Activated CD8-positive, alpha-beta memory T cell treated with anti-CD3 and anti-CD28 coated beads for 4 hours (primary cell): ENCODE results near the gene ORC4.

Experiments used
- DNase-seq, 2 donors: peaks; one replicate each; pipeline ENCODE4 v3.0.0-alpha.2; 2020; ENCODE audit warnings: low read depth in 2 of 2

The ORC4 gene

DNA sequence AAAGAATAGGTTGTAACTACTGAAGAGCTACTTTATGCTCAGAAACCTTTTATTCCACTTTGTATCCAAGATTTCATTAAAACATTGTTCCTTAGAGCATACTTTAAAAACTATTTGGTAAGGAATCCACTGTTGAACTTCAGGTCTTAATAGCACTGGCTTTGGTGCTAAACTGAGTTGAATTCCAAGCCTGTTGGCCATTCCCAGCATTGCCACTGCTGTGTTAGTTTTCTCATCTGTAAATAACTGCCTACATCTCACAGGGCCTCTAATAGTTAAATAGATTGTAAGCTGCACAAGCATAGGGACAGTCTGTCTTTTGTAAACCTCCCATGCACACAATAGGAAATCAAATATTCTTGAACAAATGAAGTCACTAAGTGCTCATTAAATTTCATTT lies 86.6 kb downstream of the ORC4 start:
- DNase-seq: no peak

DNA sequence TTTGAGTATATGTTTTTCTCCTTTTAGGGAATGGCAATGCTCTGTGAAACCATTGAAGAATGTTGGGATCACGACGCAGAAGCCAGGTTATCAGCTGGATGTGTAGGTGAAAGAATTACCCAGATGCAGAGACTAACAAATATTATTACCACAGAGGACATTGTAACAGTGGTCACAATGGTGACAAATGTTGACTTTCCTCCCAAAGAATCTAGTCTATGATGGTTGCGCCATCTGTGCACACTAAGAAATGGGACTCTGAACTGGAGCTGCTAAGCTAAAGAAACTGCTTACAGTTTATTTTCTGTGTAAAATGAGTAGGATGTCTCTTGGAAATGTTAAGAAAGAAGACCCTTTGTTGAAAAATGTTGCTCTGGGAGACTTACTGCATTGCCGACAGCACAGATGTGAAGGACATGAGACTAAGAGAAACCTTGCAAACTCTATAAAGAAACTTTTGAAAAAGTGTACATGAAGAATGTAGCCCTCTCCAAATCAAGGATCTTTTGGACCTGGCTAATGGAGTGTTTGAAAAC lies 93.4 kb downstream of the ORC4 start:
- DNase-seq: no peak

DNA sequence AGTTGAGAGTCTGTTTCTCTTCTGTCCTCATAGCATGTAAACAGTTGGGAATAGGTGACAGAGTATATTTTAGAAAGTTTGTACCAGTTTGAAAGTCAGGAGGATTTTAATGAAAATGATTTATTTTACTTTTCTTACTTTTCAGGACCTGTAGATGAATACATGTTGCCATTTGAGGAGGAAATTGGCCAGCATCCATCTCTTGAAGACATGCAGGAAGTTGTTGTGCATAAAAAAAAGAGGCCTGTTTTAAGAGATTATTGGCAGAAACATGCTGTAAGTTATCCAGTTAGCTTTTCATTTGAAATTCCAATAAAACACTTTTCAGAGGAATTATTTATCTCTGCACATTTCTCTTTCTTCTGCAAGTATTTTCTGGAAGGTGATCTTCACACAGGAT lies 94.7 kb downstream of the ORC4 start:
- no peak for DNase-seq

DNA sequence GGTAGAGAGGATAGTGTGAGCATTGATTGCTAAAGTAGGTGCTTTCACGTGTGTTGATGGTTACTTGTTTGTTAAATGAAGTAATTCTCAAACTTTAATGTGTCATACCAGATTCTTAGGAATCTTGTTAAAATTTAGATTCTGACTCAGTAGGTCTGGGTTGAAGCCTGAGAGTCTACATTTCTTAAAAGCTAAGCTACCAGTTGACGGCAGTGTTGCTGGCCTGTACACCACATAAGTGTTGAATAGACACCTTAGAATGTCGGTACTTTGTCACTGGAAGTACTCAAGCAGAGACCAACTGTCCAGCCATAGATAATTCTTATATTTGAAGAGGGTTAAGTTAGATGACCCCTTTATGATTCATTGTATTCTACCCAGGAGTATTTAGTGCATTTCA lies 95.9 kb downstream of the ORC4 start:
- no peak for DNase-seq

DNA sequence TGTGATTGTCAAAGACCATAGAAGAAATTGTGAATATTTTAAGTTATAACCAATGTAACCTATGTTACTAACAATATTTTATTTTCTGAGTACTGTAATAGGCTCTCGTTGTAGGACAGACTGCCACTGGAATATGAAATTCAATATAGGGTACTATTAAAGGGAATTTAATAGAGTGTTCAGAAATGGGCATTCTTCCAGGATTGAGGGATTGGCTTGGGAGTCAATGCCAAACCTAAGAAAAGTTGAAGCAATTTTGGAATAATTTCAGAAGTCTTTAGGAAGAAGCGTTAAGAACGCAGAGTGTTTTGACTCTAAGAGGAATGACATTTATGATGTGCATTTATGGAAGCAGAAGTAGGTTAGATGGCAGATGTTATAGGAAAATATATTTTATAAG lies 96.7 kb downstream of the ORC4 start:
- DNase-seq: no peak

DNA sequence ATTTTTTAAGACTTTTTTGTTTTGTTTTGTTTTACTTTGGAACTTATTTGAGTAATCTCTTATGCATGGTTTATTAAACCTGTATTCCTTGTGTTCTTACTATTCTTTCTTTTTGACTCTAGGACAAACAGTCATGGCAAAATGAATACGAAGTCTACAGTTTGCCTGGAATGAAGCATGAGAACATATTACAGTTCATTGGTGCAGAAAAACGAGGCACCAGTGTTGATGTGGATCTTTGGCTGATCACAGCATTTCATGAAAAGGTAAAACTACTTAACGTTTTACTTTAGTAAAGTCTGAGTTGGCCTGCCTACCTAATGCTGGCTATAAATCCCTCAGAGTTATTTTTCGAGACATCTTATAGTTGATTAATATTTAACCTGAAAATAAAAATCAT lies 103.4 kb downstream of the ORC4 start:
- no peak for DNase-seq

DNA sequence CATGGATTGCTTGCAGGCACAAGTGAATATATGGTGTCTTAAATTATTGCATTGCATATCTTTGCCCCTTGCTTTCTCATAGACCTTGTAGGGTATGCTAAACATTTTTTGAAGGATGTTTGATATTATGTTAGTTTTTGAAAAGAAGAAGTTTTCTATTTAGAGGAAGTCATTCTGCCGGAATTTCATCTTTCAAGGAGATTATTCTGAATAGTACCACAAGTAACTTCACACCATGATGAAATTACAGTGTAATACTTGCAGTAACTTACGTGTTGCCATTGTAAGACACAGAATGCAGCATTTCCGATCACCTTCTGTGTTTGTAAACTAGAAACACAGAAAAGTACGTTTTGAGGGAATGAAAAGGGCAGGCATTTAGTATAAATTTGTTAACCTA lies 103.8 kb downstream of the ORC4 start:
- no peak for DNase-seq

DNA sequence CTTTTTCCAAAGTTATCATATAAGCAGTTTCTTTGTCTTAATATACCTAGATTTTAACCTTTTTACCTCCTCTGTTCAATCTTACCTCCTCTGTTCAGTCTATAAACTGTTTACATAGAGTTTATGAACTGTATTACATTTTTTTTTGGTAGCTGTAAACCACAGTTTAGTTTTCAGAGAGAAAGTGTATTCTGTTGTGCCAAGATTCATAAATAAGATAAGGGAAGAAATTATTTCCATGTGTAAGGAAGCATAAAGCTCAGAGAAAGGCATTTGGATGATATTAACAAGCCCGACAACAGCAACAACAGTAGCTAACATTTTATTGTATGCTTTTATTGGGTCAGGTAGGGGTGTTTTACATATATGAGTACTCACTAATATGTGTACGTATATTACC lies 104.5 kb downstream of the ORC4 start:
- DNase-seq: no peak

DNA sequence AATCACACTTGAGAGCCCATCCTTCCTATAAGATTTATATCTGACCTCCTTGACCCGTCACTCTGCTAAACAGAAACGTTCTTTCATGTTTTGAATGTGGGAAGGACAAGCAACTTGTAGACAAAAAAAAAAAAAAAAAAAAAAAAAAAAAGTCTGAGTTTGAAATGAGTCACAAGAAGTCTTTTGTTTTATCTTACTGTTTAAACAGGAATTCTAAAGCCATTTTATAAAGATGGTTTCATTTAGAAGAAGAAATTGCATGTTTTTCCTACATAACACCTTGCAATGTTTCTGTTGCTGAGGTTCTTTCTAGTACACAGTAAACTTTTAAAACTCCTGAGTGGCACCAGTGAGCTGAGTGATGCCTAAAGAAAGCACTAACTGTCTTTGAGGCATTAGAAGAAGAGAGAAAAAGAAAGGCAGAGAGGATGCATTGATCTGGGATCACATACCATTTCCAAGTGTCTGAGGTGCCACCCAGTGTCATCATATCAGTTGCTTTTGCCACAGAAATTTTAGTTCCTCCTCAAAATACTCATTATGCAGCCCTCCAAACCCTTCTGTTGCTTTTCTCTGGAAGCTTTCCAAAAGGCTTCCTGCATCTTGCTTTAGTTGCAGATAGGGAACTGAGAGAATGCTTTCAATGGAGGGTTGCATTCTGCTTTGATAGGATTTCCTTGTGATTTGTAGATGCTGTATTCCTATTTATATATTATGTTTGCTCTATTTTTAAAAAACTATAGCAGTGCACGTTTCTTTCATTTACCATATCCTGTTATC lies 106.6 kb downstream of the ORC4 start:
- DNase-seq: no peak

DNA sequence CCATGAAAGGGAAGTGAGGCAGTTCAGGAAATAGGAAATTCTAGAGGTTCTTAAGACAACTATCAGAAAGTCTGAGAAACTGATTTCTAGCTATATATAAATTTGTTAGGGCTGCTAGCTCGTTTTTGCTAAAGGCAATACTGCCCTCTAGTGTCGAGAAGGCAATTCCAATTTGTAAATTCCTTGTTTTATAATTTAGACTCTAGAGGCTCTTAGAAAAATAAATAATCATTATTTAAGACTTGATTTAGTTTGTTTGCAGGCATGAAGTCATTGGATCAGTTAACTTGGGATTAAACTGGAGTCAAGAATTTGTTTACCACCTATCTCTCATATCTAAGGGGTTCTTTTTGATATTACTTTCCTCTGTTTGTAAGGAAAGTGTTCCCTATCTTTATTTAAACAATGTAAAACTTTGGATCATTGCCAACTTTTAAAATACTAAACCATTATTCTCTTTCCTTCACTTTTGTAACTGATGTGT lies 109.5 kb downstream of the ORC4 start:
- DNase-seq: no peak

DNA sequence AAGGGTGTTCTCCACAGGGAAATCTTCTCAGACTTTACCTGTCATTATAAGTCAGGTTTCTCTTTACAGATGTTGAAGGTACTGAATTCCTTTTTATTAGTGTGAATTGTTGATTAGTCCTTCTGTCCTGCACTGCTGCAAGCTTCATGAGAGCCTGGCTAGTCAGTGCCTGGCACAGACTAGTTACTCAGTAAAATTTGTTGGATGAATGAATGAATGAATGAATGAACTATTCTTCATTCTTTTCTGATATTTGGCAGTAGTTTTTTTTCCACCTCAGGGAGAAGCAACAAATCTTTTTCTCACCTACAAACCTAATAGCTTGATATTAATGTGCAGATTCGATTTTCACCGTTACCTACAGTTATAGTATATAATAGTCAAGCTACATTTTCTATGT lies 111.4 kb downstream of the ORC4 start:
- no peak for DNase-seq

DNA sequence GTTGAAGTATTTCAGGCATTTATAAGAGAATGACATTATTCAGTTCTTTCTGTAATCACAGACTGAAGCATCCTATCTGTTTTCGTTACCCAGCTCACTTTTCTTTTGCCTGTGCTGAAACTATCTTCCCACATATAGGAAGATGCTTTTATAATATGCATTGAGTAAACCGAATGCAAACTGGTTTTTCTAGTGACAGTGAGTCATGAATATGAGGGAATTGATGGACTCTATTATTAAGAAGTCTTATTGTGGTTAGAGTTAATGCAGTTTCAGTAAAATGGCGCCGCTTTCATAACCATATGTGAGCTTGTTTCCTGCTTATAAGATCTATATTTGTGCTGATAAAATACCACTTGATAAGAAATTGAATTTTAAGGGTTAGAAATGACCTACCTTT lies 116.5 kb downstream of the ORC4 start:
- no peak for DNase-seq

DNA sequence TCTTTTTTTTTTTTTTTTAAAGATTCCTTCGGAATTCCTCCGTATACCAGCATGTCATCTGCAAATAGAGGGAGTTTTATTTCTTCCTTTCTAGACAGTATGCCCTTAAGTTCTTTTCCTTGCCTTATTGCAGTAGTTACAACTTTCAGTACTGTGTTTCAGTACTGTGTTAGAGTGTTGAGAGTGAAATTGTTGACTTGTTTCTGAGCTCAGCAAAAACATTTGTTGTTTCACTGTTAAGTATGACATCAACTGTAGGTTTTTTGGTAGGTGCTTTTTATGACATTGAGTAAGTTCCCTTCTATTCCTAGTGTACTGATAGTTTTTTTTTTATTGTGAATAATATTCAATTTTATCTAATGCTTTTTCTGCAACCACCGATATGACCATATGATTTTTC lies 131.9 kb downstream of the ORC4 start:
- no peak for DNase-seq

DNA sequence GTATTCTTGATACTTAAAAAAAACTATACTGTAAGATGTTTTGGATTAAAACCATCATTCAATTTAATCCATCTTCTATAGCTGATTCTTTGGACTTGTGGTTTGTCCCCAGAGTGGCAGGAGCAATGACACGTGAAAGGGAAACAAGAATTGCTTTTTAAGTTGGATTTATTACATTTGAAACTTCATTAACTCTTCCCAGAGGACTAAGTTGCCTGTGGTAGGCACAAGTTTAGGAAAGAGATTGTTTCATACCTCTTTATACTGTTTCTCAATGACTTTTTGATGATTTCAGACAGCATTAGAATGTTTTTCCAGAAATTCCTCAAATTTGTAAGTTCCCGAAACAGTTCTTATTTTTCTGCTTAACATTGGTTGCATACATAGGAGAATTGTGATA lies 134.4 kb downstream of the ORC4 start:
- no peak for DNase-seq

DNA sequence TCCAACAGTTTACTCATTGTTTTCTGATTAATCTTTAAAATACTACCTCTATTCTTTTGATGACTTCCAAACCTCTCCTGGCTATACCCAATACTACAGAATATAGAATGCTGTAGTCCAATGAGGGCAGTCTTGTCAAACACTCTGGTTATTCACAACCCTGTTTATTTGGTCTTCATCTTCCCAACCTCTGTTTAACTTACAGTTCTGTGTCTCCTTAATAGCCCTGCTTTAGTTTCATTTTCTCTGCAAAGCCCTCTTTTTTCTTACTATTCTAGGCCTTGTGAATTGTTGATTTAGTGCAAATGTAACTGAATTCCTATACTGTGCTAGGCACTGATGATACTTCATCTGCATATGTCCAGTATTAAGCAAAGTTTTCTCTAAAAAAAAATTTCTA lies 135.7 kb downstream of the ORC4 start:
- DNase-seq: no peak

DNA sequence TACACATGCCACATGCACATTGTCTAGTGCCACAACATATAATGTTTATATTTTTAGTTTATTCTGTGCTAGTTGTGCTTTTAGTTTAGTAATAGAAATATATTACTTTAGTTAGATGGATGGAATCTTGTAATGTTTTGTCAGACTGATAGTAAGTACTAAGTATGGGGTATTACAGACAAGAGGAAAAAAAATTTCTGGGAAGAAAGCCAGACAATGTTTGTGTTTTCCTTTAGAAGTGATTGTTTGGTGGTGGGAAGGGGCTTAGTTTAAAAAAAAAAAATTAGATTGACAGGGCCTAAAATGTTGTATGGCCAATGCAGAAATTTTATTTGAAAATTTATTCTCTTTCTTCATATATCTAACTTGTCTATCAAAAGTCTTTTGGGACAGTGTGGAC lies 137.9 kb downstream of the ORC4 start:
- DNase-seq: no peak
